IPS DF 4.7 (cell line): ENCODE measurements around the gene H3-3A.

ENCODE experiments used
- DNase-seq: peaks from one replicate; pipeline ENCODE4 v3.0.0-alpha.2; 2013; ENCODE audit warnings: low spot score; ENCODE audit errors: extremely low read depth

H3-3A gene

DNA sequence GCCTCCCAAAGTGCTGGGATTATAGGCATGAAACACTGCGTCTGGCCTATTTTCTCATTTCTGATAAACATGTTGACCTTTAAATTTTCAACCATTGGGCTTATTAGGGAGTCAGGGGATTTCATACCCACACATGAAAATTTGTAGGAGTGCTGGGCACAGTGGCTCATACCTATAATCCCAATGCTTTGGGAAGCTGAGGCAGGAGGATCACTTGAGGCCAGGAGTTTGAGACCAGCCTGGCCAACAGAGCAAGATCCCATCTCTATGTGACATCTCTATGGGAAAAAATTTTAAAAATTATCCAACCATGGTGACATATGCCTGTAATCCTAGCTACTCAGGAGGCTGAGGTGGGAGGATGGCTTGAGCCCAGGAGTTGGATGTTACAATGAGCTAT, 10.5 kb upstream of the H3-3A start:
- DNase-seq: no peak

GRCh38 chr1:226054519-226055327, 7.8 kb upstream of the H3-3A start:
- DNase-seq: no peak

DNA sequence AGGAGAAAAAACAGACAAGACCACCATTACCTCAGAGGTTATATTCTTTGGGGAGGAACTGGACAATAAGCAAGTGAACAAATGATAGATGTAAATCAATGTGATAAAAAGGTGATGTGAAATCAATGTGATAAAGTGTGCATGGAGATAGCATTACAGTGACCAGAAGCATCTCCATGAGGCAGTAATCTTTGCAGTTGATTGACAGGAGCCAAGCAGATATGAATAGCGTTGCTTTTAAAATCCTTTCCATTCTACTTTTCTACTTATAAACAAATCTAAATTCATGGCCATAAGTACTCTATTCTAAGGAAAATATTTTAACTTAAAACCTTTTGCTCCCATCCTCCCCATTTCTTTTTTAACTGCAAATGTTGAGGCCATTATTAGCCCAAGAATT, 2.8 kb upstream of the H3-3A start:
- DNase-seq: no peak

DNA sequence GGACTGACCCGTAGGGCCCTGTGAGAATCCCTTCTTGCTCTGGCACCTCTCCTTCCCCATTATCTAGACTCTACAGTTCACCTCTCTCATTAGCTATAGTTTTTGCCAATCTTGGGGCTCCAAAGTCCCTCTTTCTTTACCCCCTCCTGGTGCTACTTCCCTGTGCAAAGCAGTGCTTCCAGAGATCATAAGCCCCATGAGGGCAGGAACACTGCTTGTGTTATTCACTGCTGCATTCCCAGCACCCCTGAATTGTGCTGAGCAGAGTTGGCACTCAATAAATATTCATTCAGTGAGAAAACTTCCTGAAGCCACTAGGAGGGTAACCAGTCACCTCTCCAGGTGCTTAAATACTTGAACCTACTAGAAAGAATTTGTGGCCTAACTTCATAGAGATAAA, 2.1 kb upstream of the H3-3A start:
- DNase-seq: no peak

GRCh38 chr1:226061068-226061840, 1.3 kb upstream of the H3-3A start:
- no peak for DNase-seq

DNA sequence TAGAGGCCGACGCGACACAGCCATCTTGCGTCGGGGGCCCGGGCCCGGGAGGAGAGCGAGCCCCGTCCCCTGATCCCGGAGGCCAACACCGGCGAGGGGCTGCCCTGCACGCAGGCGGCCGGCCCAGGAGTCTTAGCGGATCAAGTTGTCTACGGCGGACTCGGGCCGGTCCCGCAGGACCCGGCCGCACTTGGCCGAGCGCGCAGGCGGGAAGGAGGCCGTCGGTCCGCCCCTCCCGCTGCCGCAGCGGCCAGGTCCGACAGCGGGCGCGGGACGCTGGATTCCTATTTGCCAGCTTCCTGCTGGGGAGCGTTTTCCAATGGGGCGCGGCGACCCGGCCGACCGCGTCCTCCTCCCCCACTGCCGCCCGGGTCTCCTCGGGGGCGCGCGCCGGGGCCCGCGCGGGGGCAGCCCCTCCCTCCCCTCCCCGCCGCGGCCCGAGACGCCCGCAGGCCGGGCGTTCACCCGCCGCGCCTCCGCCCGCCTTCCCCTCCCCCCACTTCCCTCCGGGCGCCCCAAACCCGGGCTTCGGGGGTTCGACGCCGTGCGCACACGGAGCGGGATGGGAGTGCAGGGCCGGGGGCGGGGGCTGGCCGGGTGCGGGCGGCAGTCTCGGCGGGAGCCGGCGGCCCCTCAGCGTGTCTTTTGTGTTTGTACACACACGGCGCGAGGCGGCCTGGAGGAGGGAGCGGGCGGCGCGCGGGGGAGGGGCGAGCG, 517 bp upstream of the H3-3A start:
- no peak for DNase-seq

- DNase-seq: no peak
Measured at GRCh38 chr1:226063224-226063976, 884 bp downstream of the H3-3A start.

DNA sequence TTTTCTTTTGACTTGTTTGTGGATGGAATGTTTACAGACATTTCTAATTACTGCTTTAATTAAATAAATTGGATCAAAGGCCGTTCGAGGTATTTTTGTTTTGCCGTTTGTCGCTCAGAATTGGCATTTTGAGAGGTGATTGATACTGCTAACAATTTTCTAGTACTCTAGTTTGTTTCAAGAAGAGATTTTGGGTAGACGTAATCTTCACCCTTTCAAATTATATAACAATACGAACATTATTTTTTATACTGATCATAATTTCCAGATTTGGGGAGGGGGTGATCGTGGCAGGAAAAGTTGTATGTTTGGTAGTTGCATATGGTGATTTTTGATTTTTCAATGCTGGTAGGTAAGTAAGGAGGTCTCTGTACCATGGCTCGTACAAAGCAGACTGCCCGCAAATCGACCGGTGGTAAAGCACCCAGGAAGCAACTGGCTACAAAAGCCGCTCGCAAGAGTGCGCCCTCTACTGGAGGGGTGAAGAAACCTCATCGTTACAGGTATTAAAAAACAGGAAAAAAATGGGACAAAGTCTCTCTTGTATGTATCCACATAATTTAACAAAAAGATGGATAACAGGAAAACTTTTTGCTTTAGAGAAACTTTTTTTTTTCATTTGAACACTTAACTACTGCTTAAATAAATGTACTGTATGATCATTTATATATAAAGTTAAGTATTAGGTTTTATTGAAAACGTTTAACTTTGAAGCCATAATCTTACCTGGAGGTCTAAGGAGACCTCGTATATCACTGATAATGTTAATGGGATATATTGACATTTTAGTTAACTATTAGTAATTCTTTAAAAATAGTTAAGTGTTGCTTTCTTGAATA, 1.7 kb downstream of the H3-3A start:
- no peak for DNase-seq

GRCh38 chr1:226064816-226065248, 2.3 kb downstream of the H3-3A start:
- DNase-seq: no peak

- no peak for DNase-seq
Measured at GRCh38 chr1:226066415-226067078, 4.0 kb downstream of the H3-3A start.

DNA sequence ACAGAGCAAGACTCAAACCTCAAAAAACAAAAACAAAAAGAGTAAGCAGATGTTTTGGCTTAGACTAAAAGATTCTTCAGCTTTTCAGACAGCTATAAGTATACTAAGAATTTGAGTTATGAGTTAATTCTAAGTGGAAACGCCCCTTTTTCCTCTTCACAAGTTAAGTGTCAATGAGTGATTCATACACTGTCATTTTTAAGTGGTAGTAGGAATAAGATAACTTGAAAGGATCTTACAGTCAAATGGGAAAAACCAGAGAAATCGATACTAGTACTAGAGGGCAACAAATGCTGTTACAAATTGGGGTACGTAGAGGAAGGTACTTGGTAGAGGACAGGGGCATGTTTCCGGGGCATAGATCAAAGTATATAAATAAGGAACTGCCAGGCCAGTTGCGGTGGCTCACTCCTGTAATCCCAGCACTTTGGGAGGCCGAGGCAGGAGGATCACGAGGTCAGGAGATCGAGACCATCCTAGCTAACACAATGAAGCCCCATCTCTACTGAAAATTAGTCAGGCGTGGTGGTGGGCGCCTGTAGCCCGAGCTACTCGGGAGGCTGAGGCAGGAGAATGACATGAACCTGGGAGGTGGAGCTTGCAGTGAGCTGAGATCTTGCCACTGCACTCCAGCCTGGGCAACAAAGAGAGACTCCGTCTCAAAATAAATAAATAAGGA, 7.4 kb downstream of the H3-3A start:
- no peak for DNase-seq

- no peak for DNase-seq
Measured at GRCh38 chr1:226072347-226072746, 9.8 kb downstream of the H3-3A start.

DNA sequence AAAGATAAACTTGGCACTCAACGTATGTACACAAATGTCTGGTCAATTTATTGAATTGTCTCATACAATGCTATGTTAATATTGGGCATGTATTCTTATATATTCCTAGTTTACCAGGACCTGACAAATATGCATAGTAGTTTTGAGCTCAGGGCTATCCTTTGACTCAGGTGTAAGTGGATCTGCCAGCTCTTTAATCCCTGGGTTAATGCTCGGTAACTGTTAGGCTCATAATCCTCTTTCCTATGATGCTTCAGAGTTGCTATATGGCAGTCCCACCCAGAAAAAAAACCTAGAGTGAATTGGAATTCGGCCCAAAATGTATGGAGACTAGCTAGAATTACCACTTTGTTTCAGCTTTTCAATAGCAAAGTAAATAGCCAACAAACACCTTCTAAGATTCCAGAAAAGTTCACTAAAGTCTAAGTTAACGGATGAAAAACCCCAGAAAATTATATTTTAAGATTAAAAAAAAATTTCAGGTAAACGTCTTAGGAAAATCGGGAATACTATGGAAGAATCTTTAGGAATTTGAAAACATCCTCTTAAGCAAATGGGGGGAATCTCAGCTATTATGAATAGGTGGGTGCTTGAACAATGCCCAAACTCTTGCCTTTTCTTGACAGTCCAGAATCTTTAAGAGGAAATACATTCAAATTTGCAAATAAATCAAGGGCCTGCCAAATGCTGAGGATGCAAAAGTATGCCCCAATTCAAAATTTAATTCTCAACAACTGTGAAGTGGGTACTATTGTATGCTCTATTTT, 10.9 kb downstream of the H3-3A start:
- no peak for DNase-seq

DNA sequence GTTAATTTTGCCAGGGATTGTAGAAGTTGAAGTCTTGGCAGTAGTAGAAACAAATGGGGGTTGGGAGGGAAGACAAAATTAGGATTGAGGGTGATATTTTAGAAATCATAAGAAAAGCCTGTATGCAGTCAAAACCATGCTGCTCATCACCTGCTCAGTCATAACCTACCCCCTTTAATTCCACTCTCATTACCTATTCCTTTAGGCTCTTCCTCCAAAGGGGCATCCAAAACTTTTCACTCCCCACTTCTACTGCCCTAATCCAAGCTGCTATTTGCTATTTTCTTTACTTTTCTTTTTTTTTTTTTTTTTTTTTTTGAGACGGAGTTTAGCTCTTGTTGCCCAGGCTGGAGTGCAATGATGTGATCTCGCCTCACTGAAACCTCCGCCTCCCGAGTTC, 11.5 kb downstream of the H3-3A start:
- DNase-seq: no peak

- no peak for DNase-seq
Measured at GRCh38 chr1:226076378-226076777, 13.9 kb downstream of the H3-3A start.

DNA sequence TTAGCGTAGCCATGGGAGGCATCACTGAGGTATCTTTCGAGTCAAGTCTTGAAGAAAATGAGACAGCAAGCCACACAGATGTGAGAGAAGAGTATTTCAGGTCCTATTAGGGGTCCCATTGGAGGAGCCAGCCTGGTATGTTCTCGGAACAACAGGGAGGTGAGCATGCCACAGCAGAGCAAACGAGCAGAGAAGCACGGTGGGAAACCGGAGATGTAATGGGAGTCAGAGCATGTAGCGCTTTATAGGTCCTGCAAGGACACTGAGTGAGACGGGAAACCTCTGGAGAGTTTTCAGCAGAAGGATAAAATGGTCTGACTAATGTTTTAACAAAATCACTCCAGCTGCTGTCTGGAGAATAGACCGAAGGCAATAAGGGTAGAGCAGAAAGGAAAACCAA, 15.9 kb downstream of the H3-3A start:
- DNase-seq: no peak

- DNase-seq: no peak
Measured at GRCh38 chr1:226082587-226082917, 20.0 kb downstream of the H3-3A start.

- no peak for DNase-seq
Measured at GRCh38 chr1:226082959-226083301, 20.4 kb downstream of the H3-3A start.
